HepG2 (cell line): ENCODE data around the gene PRDX3. TPM values are rescaled to one million over a fixed set of nuclear protein-coding genes. Genes with fewer than 3 reads are reported as not detected.
A peak's percentile ranks its signal among the peaks of the same experiment; 100 is the strongest.

ENCODE experiments used
- ATAC-seq: fragments of 200-7000 bp; cut with Tn5 transposase; 3 replicates; pipeline ENCODE4 v1.9.1; 2020; ENCODE audit warnings: mild to moderate bottlenecking, moderate library complexity
- BruUV-seq: library from RNA; stranded (reverse); fragments of 400-500 nt; replicated peaks from 2 replicates; lab custom pipeline; 2021; lab: Mats Ljungman, UMichigan
- CTCF ChIA-PET: fragments of 300-600 bp; formaldehyde crosslinking; extraction: SDS; loops from one replicate; lab custom pipeline; 2021; ENCODE audit warnings: low total read pairs, inconsistent platforms, low intra/inter-chr PET ratio; lab: Yijun Ruan, JAX
- POLR2A ChIA-PET: fragments of 350-600 bp; sonication (Branson Sonifier 250); formaldehyde crosslinking; loops from one replicate; lab custom pipeline; 2020; ENCODE audit warnings: antibody characterized with exemption, inconsistent platforms; lab: Yijun Ruan, JAX
- DNase-seq: peaks from one replicate; pipeline ENCODE4 v3.0.0-alpha.2; 2015; ENCODE audit warnings: low spot score
- FAIRE-seq: peaks from 3 replicates; lab custom pipeline; 2011; peaks lifted over from hg19 to GRCh38; lab: Jason Lieb, UNC
- H2AFZ ChIP-seq: one replicate; pipeline ENCODE4 v1.6.1; 2011; ENCODE audit warnings: low read length, inconsistent platforms
- H3K27ac ChIP-seq: fragments of 300-600 bp; 3 replicates; pipeline ENCODE4 v1.8.0; 2011; ENCODE audit warnings: mixed run types, mild to moderate bottlenecking, mixed read lengths, low read length, inconsistent platforms; ENCODE audit not compliant: insufficient read depth; ENCODE audit errors: extremely low read length
- H3K27me3 ChIP-seq, 2 experiments: fragments of 200-600 bp in 1 of 2; 2 replicates in 1 of 2; 3 replicates in 1 of 2; pipeline versions ENCODE4 v1.6.0 to v1.8.0; 2011; ENCODE audit warnings: low read length in 2 of 2, mild to moderate bottlenecking in 2 of 2, moderate library complexity in 2 of 2, inconsistent platforms in 1 of 2; ENCODE audit not compliant: insufficient read depth in 2 of 2, control insufficient read depth in 1 of 2
- H3K36me3 ChIP-seq, 2 experiments: fragments of 200-600 bp in 1 of 2; replicated peaks in 1 of 2; 2 replicates in 1 of 2; 3 replicates in 1 of 2; pipeline versions ENCODE4 v1.5.1 to v1.8.0; 2011; ENCODE audit warnings: low read length in 2 of 2, inconsistent platforms in 1 of 2; ENCODE audit not compliant: insufficient read depth in 2 of 2, control insufficient read depth in 1 of 2
- H3K4me1 ChIP-seq: 2 replicates; pipeline ENCODE4 v1.5.1; 2012; ENCODE audit warnings: low read length, inconsistent platforms; ENCODE audit not compliant: insufficient read depth
- H3K4me2 ChIP-seq: 2 replicates; pipeline ENCODE4 v1.6.0; 2011; ENCODE audit warnings: low read depth, low read length, inconsistent platforms
- H3K4me3 ChIP-seq, 3 experiments: fragments of 200-600 bp in 1 of 3; sonication (generic), shearing (Covaris generic) in 1 of 3; replicated peaks in 1 of 3; 2 replicates each; pipeline ENCODE4 v1.5.1; 2011 to 2016; ENCODE audit warnings: low read length in 3 of 3, inconsistent platforms in 2 of 3, low read depth in 2 of 3, mild to moderate bottlenecking in 2 of 3, control low read depth in 1 of 3, mixed read lengths in 1 of 3; ENCODE audit not compliant: insufficient read depth in 1 of 3
- H3K79me2 ChIP-seq: one replicate; pipeline ENCODE4 v1.6.1; 2011; ENCODE audit warnings: low read length, inconsistent platforms; ENCODE audit not compliant: insufficient read depth
- H3K9ac ChIP-seq: 2 replicates; pipeline ENCODE4 v1.6.0; 2011; ENCODE audit warnings: mild to moderate bottlenecking, low read depth, low read length, inconsistent platforms; ENCODE audit not compliant: insufficient read depth
- H3K9me3 ChIP-seq: 2 replicates; pipeline ENCODE4 v1.5.1; 2012; ENCODE audit warnings: mild to moderate bottlenecking, low read length
- H4K20me1 ChIP-seq: 2 replicates; pipeline ENCODE4 v1.6.0; 2011; ENCODE audit warnings: inconsistent platforms, mild to moderate bottlenecking, low read length, moderate library complexity; ENCODE audit not compliant: insufficient read depth
- PAXIP1 ChIP-seq: sonication (generic); formaldehyde crosslinking; conservative IDR thresholded peaks from 2 replicates; pipeline ENCODE4 v1.4.0; 2020; ENCODE audit warnings: mild to moderate bottlenecking, missing genetic modification reagents, moderate library complexity
- SP4 ChIP-seq: sonication (generic); formaldehyde crosslinking; IDR thresholded peaks from 2 replicates; pipeline ENCODE4 v1.8.1; 2023; ENCODE audit warnings: mild to moderate bottlenecking, missing genetic modification reagents
- ZBTB46 ChIP-seq: sonication (generic); formaldehyde crosslinking; IDR thresholded peaks from 2 replicates; pipeline ENCODE4 v1.4.0; 2020; ENCODE audit warnings: mild to moderate bottlenecking, missing genetic modification reagents, borderline replicate concordance
- WGBS: methylation state at CpG from one replicate; pipeline ENCODE4 v1.1.6; 2017; ENCODE audit warnings: low lambda C conversion rate; 5-methylcytosine and 5-hydroxymethylcytosine counted together
- in situ Hi-C: cut with HindIII; loops from 2 replicates; pipeline ENCODE4 v1.10.0; 2017; ENCODE audit warnings: low pct_unique_long_range_greater_than_20kb; ENCODE audit not compliant: extremely low pct_ligation_motif_present
- intact Hi-C: fragments of 100-400 bp; cut with micrococcal nuclease; formaldehyde crosslinking; loops from one replicate; pipeline ENCODE4 v1.10.0; 2022; ENCODE audit not compliant: unreplicated experiment
- polyA plus RNA-seq, 8 experiments: library from polyadenylated mRNA; depleted of rRNA in 3 of 8; stranded (reverse) in 7 of 8; unstranded in 1 of 8; fragments of >200 nt; fragmentation: Illumina TruSeq in 4 of 8; extraction: Trizol in 4 of 8; gene quantifications; 2 replicates each; pipeline versions ENCODE4 v1.2.1 to v1.2.3, GENCODE V29; 2011 to 2016; ENCODE audit warnings: low read depth in 4 of 8, missing spikeins in 1 of 8, mixed read lengths in 1 of 8; ENCODE audit not compliant: insufficient read depth in 1 of 8
- total RNA-seq, 5 experiments: library from RNA; depleted of rRNA; stranded (reverse); fragments of >200 nt; fragmentation: Illumina TruSeq; extraction: Trizol; gene quantifications; 2 replicates each; pipeline ENCODE4 v1.2.3, GENCODE V29; 2016; ENCODE audit warnings: low read depth in 1 of 5

The PRDX3 gene
- total and polyA plus RNA-seq, 2 of the 13 experiments (the other 11 are each of a cell fraction or from before 2014, with no cell fraction given), result 407 to 565 TPM

GRCh38 chr10:119209736-119210355 is 31.2 kb upstream of the PRDX3 start:
- peaks cover 34% of the 10 kb centered on the region for H3K4me1 ChIP-seq
- ChIA-PET CTCF (interaction anchor here (1.1 kb wide), 1 partner anchor 207 kb away, joined by 4 read pairs; no protein-coding TSS in a partner anchor), POLR2A (interaction anchor here (0.8 to 5.2 kb wide), 6 partner anchors 12 to 61 kb away, joined by 3 to 44 read pairs (median 4); partner anchors contain the start of gene SFXN4)
- TF ChIP-seq PAXIP1 (CRISPR knock-in tag) (0 out of 2 replicates have a peak, but pooled peaks have one; percentile 5), SP4 (CRISPR knock-in tag) (0 out of 2 replicates have a peak, but pooled peaks have one; percentile 0), ZBTB46 (CRISPR knock-in tag) (no peak)
- no peak overlapping the region for H3K27ac ChIP-seq
- H3K4me3 ChIP-seq, result peak overlapping the region; percentile 75 to 97 (median 95)
- peaks cover 39% of the 10 kb centered on the region for H3K79me2 ChIP-seq
- FAIRE-seq (no peak), DNase-seq (no peak), ATAC-seq (no peak)
- H3K9ac ChIP-seq, result peak overlapping the region; percentile 71
- H2AFZ ChIP-seq, result no peak overlapping the region
- no TSS peak for BruUV-seq
- H3K36me3 ChIP-seq, result peaks cover 0 to 6% of the 10 kb centered on the region in 2 experiments; a peak in 2 of 5 replicates
- intact Hi-C loops (loop anchor here (1.0 to 2.0 kb wide), 3 partner anchors 42 to 113 kb away; no protein-coding TSS in a partner anchor), in situ Hi-C loops (no loop called here)
- H3K4me2 ChIP-seq, result peak overlapping the region; percentile 99
- WGBS, result 31% methylated on average over 9 of the region's 9 CpGs
- no peaks in the 10 kb centered on the region; a peak in 2 of 5 replicates for H3K27me3 ChIP-seq
- no peaks in the 10 kb centered on the region for H4K20me1 ChIP-seq
- no peaks in the 10 kb centered on the region for H3K9me3 ChIP-seq
